ENCODE data around the gene SALL4. TPM values are rescaled to one million over a fixed set of nuclear protein-coding genes. Genes with fewer than 3 reads are reported as not detected.

The SALL4 gene
- 0.32 and 0.46 TPM in 2 replicates for total RNA-seq

DNA sequence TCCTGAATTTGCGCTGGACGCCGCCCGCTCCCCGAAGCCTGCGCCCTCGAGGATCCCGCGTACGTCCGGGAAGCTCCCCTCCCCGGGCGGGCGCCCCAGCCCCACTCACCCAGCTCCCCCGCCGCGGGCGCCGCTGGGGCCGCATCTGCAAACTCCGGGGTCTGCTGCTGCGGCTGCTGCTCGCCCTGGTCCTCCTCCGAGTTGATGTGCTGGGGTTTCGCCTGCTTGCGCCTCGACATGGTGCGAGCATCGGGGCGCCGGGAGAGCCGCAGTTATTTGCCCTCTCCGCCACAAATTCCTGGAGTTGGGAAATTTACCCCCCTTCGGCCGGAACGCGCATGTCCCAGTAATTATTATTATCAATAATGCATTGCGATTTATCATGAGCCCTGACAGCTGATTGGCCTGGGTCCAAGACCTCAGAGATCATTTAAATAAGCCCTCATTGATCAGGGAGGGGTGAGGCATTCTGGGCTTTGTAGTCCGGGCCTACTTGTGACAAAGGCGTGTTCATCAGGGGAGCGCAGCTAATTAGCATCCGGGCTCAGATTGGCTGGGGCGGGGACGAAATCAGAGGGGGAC lies at the start of gene SALL4:
SALL4 (minus strand) TSS at position 352 of the 582 bp plus-strand sequence; CDS start at position 239, 113 bp downstream.

DNA sequence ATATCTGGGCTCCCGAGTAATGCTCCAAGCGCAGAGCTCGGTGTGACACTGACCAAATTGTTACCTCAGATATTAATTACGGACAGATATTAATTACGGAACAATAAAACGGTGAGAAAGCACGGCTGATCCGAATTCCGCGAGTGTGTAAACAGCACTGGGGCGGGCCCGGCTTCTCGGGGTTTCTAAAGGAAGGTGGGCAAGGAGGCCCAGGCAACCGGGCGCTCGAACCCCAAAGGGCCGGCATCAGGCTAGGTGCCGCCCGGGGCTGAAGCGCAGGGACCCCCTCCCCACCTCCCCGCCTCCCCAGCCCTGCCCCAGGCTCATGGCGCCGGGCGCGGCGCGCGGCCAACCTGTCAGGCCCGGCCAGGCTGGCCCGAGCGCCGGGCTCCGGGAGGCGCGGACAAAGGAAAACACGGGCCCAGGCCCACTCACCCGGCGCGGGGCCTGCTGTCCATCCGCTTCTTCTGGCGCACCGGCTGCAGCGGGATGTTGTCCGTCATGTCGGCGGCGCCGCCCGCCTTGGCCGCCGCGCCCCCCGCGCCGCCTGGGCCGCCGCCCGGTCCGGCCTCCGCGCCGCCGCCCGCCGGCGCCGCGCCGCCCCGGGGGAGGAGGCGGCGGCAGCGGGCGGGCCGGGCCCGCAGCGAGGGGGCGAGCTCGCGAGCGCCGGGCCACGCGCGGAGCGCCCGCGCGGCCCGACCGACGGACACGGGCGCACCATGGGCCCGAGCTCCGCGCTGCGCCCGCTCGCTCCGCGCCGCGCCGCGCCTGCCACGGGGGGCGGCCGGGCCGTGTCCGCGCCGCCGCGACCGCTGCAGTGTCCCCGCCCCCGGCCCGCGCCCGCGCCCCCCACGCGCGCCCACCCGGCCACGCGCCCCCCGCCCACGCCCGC lies 34.2 kb downstream of the SALL4 start, which contains the start of gene ATP9A:
ATP9A (minus strand) TSS at position 524 of the 892 bp plus-strand sequence; CDS start at position 503, 21 bp downstream.

Other genes with a start within 250 kb of the SALL4 start
- gene ATP9A, start 34.1 kb downstream of the SALL4 start, total RNA-seq: 21.4 and 25.4 TPM in 2 replicates